GM19328 (cell line): ENCODE data around the gene TSACC.
"Not testable (repeated sequence)": the region's sequence is repeated elsewhere in the genome, so short reads cannot be mapped to it uniquely, and the experiment has no call there.

Experiments
- ATAC-seq: cut with Tn5 transposase; IDR thresholded peaks from one replicate; pipeline ENCODE4 v1.9.1; 2021; ENCODE audit warnings: mild to moderate bottlenecking, moderate library complexity; ENCODE audit not compliant: unreplicated experiment

The TSACC gene

DNA sequence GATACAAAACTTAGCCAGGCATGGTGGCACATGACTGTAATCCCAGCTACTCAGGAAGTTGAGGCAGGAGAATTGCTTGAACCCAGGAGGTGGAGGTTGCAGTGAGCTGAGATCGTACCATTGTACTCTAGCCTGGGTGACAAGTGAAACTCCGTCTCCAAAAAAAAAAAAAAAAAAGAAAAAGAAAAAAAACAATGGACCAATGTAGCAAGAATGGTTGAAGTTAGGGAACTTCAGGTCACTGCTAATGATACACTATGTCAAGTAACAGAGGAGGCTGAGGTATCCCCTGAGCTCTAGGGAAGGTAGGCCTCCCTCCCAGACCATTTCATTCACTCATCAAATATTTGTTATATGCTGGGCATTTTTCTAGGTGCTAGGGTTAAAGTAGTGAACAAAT, 7.7 kb downstream of the TSACC start:
- not testable (repeated sequence) for ATAC-seq

DNA sequence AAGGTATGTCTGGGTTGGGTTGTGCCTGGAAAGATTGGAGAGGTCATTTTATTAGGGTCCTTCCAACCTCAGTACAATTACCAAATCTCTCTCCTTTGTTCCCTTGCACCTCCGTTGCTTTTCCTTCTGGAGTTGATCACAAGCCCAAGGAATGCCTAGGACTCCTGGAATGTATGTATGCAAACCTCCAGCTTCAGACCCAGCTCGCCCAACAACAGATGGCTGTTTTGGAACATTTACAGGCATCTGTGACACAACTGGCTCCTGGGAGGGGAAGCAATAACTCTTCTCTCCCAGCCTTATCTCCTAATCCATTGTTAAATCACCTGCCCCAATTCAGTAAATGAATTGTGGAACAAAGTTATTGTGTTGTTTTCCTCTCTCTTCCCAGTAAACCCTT, 8.3 kb downstream of the TSACC start:
- no peak for ATAC-seq

DNA sequence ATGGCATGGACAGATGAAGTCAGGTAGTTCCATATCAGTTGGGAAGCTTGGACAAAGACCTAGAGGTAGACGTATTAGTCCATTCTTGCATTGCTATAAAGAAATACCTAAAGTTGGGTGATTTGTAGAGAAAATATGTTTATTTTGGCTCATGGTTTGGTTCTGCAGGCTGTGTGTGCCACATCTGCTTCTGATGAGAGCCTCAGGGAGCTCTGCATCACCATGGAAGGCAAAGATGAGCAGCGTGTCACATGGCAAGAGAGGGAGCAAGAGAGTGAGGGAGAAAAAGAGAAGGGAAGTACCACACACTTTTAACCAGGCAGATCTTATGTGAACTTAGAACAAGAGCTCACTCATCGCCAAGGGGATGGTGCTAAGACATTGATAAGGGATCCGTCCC, 9.0 kb downstream of the TSACC start:
- ATAC-seq = no peak

DNA sequence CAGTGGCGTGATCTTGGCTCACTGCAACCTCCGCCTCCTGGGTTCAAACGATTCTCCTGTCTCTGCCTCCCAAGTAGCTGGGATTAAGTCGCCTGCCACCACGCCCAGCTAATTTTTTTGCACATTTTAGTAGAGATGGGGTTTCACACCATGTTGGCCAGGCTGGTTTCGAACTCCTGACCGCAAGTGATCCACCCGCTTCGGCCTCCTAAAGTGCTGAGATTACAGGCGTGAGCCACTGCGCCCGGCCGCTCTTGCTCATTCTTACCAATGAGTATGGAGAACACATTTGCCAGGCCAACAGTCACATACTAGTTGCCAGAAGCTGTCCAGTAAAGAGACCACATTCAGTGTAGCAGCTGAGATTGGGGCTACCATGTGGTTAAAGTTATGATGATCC, 14.2 kb downstream of the TSACC start:
- ATAC-seq = not testable (repeated sequence)

DNA sequence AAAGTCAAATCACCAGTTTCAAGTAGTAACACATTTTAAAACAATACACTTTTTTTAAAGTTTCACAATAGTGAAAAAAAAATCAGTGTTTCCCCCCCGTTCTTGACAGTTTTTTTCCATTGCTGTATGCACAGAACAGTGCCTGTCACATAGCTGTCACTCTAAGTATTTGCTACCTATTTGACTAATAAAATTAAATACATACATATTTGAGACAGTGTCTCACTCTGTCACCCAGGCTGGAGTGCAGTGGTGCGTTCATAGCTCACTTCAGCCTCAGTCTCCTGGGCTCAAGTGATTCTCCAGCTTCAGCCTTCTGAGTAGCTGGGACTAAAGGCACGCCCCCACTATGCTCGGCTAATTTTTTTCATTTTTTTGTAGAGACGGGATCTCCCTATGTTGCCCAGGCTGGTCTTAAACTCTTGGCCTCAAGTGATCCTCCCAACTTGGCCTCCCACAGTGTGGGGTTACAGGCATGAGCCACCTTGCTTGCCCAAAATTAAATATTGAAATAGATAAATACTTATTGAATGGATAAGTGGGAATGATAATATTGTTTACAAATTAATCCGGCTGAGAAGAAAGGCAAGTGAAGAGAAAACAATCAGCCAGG, 18.0 kb downstream of the TSACC start:
- ATAC-seq = no peak

DNA sequence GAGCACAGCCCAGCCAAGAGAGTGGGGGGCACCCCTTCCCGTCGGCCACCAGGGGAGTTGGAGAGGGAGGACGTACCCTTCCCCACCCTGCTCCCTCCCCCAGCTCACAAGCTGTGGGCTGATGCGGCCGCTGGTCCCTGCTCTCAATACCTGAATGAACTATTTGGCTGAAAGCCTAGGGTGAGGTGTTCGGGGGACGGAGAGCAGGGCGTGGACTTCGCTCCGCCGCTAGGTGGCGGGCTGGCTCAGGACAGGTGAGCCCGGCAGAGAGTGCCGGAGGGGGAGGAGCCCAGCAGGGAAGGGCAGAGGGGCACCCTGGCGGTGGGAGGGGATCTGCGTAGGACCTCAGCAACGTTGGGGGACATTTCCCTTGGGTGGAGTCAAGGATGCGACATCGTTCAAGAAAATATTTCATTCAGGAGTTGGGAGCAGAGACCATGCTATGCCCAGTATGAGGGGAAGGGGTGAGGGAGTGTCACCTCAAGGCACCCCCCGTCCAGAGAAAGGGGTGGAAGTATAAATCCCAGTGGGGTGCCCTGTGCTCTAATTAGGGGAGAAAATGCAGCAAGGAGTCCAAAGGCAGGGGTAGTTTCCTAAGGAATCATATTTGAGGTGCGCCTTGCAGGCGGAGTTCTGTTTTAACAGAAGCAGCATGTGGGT, 18.7 kb downstream of the TSACC start:
- no peak for ATAC-seq

DNA sequence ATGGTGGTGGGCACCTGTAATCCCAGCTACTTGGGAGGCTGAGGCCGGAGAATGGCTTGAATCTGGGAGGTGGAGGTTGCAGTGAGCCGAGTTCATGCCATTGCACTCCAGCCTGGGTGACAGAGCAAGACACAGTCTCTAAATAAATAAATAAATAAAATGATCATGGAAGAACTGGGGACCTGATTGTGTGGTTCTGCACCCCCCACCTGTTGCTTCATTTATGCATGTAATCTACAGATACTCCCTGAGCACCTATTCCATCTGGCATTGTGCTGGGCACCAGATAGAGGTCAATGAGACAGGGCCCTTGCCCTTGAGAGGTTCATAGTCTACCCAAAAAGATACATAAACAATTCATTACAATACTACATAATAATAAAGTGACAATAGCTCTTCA, 19.7 kb downstream of the TSACC start:
- no peak for ATAC-seq

DNA sequence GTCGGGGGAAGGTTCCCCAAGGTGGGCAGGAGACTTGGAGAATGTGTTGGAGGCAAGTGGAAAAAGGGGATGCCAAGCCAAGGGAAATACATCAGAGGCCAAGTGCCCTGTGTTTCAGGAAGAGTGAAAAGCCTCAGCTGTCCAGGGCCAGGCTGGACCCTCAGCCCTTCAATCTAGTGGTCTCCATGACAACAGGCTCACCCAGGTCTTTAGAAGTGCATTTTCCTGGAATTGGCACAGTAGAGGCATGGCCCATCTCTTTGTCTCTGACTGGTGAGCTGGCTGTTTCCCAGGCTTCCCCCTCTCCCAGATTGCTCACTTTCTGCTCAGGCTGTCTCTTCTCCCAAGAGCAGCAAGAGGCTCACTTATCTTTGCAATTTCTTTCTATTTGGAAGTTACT, 20.3 kb downstream of the TSACC start:
- no peak for ATAC-seq

DNA sequence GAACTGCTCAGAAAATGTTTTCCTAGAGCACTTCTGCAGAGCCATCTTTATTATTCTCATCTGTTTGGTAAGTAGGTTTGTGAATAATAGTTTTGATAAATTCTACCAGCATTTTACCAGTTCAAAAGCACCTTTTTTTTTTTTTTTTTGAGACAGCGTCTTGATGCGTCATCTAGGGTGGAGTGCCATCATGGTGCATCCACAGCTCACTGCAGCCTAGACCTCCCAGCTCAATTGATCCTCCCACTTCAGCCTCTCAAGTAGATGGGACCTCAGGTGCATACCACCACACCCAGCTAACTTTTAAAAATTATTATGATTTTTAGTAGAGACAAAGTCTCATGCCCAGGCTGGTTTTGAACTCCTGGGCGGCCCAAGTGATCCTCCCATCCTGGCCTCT, 20.9 kb downstream of the TSACC start:
- ATAC-seq = no peak

DNA sequence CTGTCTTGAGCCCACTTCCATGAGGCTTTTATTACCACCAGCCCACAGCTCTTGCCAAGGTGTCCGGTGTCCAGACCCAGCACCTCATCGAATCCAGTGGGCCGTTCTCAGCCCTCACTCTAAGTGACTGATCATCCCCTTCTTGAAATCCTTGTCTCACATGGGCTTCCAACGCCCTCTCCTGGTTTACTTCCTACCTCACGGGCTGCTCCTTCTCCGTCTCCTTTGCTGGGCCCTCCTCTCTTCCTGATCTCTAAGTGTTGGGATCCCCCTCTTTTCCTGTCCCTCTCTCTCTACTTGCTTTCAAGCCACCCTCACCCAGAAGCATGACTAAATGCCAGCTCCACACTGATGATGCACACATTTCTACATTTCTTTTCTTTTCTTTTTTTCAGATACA, 21.6 kb downstream of the TSACC start:
- ATAC-seq = no peak

DNA sequence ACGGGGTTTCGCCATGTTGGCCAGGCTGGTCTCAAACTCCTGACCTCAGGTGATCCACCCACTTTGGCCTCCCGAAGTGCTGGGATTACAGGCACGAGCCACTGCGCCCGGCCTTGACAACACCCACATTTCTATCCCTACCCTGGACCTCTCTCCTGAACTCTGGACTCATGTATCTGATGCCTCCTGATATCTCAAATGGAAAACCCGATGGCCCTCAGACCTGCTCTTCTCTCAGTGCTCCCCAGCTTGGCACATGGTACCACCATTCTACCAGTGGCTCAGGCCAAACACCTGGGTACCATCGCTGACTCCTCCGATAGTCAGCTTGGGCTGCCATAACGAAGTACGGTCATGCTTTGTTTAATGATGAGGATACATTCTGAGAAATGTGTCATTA, 22.2 kb downstream of the TSACC start:
- no peak for ATAC-seq

DNA sequence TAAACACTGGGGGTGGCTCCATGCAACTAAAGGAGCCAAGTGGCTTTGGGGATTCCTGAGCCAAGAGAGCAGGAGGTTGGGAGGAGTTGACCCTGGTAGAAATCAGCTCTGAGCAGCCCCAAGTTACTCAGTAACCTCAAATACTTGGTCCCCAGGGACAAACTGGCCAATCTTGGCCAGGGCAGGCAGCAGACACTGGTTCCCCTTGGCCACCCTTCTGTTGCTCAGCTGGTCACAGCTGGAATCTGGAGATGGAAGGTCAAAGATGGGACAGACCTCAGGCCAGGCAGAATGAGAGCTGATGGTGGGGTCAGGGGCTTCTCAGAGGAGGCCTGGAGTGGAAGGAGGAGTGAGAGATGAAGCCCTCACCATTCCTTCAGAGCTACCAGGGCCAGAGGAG, 27.4 kb downstream of the TSACC start:
- no peak for ATAC-seq

DNA sequence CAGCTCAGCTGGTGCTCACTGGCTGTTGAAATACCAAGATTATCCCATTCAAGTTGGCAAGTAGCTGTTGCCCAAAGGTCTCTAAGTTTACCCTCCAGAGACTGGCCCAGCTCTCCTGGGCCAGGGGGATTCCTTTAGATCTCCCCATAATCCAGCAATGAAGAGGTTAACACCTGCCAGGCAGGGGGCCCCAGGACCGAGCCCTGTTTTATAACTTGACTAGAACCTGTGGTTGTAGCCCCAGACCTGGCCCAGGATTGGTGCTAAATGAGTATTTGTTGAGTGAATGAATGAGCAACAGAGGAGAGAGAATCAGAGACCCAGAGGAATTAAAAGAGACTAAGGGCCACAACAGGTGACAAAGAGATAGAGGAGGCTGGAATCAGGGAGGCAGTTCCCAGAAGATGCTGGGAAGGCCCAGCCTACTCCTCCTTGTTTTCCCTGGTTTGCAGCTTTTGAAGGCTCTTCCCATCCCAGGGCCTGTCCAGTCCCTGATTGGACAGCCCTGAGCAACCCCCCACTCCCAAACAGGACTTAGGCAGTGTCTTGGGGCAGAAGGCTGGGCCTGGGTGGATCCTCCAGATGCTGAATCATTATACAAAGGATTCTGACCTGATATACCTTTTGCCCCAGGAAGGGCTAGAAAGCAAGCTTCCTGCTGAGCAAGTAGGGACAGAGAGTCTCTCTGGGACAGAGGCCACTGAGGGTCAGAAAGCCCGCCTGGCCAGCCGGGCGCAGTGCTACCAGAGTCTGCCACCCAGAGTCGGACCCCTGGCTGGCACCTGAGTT, 28.2 kb downstream of the TSACC start:
- ATAC-seq = no peak

DNA sequence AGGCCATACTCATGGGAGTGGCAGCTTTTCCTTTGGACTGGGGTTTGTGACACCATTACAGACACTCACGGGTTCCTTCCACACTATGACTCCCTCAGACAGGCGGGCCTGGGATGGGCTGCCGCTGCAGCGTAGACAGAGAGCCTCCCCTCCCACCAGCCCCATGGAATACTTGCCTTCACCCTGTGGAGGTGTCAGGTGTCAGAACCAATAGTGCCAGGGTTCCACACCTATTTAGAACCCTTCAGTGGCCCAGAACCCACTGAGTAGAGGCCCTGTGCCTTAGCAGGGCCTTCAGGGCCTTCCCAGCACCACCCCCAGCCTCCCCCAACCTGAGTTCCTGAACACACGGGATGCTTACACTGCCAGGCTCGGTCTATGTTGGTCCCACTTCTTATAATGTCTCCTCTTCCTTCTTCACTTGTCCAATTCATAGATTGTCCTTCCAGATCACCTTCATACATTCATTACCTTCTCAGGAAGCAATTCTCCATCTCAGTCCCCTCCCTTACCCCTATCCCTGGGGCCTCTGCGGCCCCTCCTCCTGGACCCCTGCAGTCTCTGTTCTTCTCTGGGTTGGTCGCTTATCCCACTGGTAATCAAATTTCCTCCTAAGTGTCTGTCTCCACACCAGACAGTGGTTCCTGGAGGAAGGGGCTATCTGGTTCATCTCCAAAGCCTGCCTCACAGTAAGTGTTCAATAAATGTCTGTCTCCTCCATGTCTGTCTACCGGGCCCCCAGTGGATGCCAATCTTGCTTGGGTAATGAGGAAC, 29.2 kb downstream of the TSACC start:
- ATAC-seq = no peak

DNA sequence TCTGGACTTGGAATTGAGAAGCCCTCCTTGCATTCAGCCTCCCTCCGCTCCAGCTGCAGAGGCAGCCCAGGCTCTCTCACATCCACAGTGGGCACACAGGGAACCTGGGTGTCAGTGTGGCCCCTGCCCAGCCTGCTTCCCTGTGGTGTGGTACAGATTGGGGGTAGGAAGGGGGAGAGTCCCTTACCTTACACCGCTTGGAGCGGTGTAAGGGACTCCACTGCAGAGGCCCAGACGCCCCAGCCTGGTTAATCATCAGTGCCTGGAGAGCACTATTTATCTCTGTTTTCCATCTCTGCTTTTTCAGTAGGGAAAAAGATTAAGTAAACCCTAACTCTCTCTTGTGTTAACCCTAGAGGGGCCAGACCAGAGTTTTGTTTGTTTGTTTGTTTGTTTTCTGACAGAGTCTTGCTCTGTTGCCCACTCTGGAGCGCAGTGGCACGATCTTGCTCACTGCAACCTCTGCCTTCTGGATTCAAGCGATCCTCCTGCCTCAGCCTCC, 29.9 kb downstream of the TSACC start:
- no peak for ATAC-seq

DNA sequence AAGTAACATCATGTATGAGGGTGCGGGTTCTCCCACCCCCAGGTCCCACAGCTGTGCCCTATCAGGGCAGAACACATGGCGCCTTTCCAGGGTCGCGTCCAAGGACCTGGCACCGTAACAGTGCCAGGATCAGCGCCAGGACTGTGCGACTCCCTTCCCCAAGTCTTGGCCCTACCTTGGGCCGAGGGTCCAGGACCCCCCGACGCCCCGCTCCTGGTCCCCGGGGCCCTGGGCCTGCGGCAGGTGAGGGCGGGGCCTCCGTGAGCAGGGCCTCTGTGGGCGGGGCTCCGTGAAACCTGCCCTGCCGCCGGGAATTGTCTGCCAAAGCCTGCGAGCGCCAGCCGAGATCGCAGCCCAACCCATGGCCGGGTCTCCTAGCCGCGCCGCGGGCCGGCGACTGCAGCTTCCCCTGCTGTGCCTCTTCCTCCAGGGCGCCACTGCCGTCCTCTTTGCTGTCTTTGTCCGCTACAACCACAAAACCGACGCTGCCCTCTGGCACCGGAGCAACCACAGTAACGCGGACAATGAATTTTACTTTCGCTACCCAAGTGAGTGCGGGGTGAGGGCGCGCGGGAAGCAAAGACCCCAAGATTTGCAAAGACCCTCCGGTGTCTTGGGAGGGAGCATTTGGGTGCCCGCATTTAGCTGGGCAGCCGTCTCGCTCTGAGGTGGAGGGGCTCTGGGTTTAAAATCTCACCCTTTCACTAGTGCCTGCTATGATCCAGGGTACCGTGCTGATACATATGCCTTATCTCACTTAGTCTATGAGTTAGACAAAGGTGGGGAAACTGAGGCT, 30.8 kb downstream of the TSACC start, which contains the start of gene RHBG:
TSS of gene RHBG (plus strand) at position 323 of the 796 bp plus-strand sequence. CDS start at position 362, 39 bp downstream.
- ATAC-seq = no peak

DNA sequence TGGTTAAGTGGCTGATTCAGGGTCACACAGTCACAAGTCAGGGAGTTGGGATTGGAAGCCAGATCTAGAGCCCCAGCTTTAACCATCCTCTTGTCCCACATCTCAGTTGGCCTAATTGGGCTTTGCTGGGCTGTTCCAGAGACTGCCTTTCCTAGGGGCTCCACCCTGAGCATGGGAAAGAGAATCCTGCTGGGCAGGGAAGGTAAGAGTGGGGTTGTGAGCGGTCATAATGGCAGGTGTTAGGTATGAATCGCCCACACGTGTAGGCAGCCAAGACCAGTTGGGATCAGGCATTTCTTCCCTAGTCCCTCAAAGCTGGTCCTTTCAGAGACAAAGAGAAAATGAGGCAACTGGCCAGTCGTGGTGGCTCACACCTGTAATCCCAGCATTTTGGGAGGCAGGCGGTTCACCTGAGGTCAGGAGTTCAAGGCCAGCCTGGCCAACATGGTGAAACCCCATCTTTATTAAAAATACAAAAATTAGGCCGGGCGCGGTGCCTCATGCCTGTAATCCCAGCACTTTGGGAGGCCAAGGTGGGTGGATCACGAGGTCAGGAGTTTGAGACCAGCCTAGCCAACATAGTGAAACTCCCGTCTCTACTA, 31.5 kb downstream of the TSACC start:
- ATAC-seq = not testable (repeated sequence)

DNA sequence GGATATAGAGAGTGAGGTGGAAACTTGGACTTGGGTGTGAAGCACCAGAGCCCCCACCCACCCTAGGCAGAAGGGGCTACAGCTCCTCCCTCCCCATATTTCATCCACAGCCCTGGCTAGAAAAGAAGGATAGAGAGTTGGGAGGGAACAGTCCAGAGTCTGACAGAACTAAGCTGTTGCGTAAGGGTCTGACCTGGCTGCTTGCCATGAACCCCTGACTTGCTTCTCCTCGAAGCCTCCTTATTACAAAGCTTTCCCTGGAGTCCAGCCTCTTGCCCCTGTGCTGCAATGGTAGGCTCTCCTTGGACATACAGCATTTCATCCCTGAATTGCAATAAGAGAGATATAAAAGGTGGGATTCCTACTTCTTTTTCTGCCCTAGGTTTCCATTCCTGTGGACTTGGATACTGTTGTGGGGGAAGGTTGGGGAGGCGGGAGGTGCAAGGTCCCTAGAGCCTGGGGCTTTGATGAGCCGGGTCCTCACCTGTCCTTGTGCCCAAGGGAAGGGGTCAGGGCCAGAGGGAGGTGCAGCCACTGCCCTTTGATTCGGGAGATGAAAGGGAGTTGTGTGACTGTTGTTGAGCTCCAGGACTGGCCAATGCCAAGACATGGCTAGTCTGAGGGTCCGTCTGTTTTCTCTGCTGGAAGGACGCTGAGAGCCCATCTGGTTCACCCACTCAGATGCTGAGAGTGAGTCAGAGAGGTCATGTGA, 33.4 kb downstream of the TSACC start:
- ATAC-seq = no peak

DNA sequence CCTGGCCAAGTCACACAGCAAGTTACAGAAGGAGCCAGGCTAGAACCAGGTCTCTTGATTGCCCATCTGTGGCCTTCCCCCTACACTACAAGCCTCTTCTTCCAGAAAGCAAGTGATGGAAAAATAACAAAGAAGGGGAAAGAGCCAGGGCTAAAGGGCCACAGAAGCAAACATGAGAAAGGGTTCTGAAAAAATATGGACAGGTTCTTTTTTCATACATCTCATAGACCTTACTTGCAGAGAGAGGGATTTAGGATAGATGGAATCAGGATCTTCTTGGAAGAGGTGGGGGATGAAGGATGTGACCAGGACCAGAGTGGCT, 33.9 kb downstream of the TSACC start:
- ATAC-seq = no peak
